Measurements from ENCODE around the gene UTP11. TPM values are rescaled to one million over a fixed set of nuclear protein-coding genes. Genes with fewer than 3 reads are reported as not detected.

UTP11 gene
- polyA plus RNA-seq, 1 experiment, result 18.3 TPM

- ChIA-PET POLR2A (no interaction called here), CTCF (interaction anchor here (1.0 to 2.8 kb wide), 2 partner anchors 24 to 840 kb away, joined by 3 to 9 read pairs; no protein-coding TSS in a partner anchor)
- TF ChIP-seq CTCF (IDR thresholded peaks at IDR 0.05; ENCODE audit: insufficient read depth, low read depth, low read length), result no peak
- Histone ChIP-seq H3K27me3 (ENCODE audit: control insufficient read depth, insufficient read depth, low read length) (no peaks in the 10 kb centered on the region), H3K36me3 (ENCODE audit: control insufficient read depth, insufficient read depth, low read length) (peaks cover 17% of the 10 kb centered on the region), H3K4me3 (ENCODE audit: low read depth, low read length) (no peak overlapping the region)
- DNase-seq (ENCODE audit: low read depth), result no peak
Observed at GRCh38 chr1:37994886-37995566, 17.5 kb upstream of the UTP11 start.

- H3K27me3 ChIP-seq (ENCODE audit: control insufficient read depth, insufficient read depth, low read length), result no peaks in the 10 kb centered on the region
- ChIA-PET POLR2A (no interaction called here), CTCF (interaction anchor here (1.6 to 2.8 kb wide), 2 partner anchors 17 to 23 kb away, joined by 4 to 9 read pairs; partner anchors contain the start of gene UTP11)
- no peak for DNase-seq (ENCODE audit: low read depth)
- H3K4me3 ChIP-seq (ENCODE audit: low read depth, low read length), result peak overlapping the region; percentile 41
- peaks cover 17% of the 10 kb centered on the region for H3K36me3 ChIP-seq (ENCODE audit: control insufficient read depth, insufficient read depth, low read length)
- no peak for TF ChIP-seq CTCF (IDR thresholded peaks at IDR 0.05; ENCODE audit: insufficient read depth, low read depth, low read length)
Observed at GRCh38 chr1:37995751-37996345, 16.7 kb upstream of the UTP11 start.

GRCh38 chr1:37997256-37998088 lies 15.1 kb upstream of the UTP11 start:
- POLR2A ChIA-PET, result interaction anchor here (0.6 to 0.7 kb wide), 2 partner anchors 16 to 1690 kb away, joined by 3 to 4 read pairs; no protein-coding TSS in a partner anchor
- DNase-seq (ENCODE audit: low read depth), result no peak
- CTCF ChIA-PET, result interaction anchor here (0.6 to 1.6 kb wide), 2 partner anchors 15 to 188 kb away, joined by 3 to 4 read pairs; partner anchors contain the start of gene UTP11
- peaks cover 17% of the 10 kb centered on the region for H3K36me3 ChIP-seq (ENCODE audit: control insufficient read depth, insufficient read depth, low read length)
- TF ChIP-seq CTCF (IDR thresholded peaks at IDR 0.05; ENCODE audit: insufficient read depth, low read depth, low read length), result no peak
- no peak overlapping the region for H3K4me3 ChIP-seq (ENCODE audit: low read depth, low read length)
- H3K27me3 ChIP-seq (ENCODE audit: control insufficient read depth, insufficient read depth, low read length), result no peaks in the 10 kb centered on the region

- DNase-seq (ENCODE audit: low read depth), result no peak
- Histone ChIP-seq H3K4me3 (ENCODE audit: low read depth, low read length) (no peak overlapping the region), H3K27me3 (ENCODE audit: control insufficient read depth, insufficient read depth, low read length) (no peaks in the 10 kb centered on the region), H3K36me3 (ENCODE audit: control insufficient read depth, insufficient read depth, low read length) (peaks cover 17% of the 10 kb centered on the region)
- POLR2A ChIA-PET, result no interaction called here
- CTCF ChIA-PET, result no interaction called here
- no peak for TF ChIP-seq CTCF (IDR thresholded peaks at IDR 0.05; ENCODE audit: insufficient read depth, low read depth, low read length)
Observed at GRCh38 chr1:37998089-37998808, 14.3 kb upstream of the UTP11 start.
